HG03354 (cell line): ENCODE measurements around the gene TTC31.

Experiments used
- ATAC-seq: cut with Tn5 transposase; IDR thresholded peaks from one replicate; pipeline ENCODE4 v1.9.1; 2021; ENCODE audit warnings: mild to moderate bottlenecking; ENCODE audit not compliant: unreplicated experiment, poor library complexity, severe bottlenecking

TTC31 gene

DNA sequence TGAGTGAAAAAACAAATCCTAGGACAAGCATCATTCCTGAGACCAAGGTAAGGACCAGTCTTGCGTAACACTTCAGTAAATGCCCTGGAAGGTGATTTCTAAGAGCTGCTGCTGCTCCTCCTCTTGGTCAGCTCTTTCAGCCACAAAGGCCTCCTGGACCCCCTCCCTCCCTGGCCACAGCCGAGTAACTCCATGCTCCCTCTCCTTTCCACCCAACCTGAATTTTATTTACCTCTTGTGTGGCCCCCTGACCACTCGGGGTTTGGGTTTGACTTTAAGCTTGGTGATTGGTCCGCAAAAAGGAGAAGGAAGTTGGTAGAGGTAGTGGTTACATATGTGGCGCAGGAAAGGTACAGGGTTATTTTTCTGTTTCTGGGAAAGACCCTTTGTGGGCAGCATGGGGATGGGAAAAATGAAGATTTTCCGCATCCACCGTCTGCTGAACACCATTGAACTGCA is 56.0 kb downstream of the TTC31 start:
- ATAC-seq: no peak

DNA sequence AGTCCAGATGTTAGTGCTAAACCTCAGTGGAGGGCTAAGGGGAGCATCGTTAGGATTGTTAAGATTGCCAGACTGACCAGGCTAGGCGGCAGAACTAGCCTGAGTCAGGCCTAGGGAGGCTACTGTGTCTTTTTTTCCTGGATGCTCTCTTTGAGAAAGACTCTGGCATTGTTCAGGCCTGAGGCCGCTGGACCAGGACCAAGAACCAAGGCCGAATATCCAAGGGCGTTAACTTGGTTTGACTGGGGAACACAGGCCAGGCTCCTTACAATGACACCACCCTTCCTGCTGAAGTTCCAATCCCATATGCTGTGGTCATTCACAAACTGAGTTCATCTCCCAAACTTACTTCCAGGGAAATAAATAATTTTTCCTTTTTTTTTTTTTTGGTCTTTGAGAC is 57.4 kb downstream of the TTC31 start:
- ATAC-seq: no peak

DNA sequence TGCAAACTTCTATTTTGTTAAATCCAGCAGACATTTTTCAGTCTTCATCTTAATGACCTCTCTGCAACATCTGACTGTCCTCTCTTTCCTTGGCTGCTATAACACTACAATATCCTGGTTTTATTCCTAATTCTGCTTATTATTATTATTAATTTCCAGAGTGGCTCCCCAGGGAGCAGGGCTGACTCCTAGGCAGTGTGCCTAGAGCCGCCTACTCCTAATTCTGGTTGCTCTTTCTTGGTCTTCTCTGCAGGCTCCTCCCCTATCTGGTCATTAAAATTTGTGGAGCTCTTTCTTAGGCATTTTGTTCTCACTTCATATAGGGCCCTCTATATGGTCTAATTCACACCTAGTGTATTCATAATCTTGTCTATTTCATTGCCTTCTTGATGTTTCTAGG is 60.1 kb downstream of the TTC31 start:
- ATAC-seq: no peak
